AG20443 (cell line): ENCODE results near the gene RPS6KA3.
"Not testable (repeated sequence)": the region's sequence is repeated elsewhere in the genome, so short reads cannot be mapped to it uniquely, and the experiment has no call there.

Experiments
- DNase-seq: peaks from one replicate; pipeline ENCODE4 v3.0.0; 2012; ENCODE audit warnings: low spot score, mixed read lengths

RPS6KA3 gene

DNA sequence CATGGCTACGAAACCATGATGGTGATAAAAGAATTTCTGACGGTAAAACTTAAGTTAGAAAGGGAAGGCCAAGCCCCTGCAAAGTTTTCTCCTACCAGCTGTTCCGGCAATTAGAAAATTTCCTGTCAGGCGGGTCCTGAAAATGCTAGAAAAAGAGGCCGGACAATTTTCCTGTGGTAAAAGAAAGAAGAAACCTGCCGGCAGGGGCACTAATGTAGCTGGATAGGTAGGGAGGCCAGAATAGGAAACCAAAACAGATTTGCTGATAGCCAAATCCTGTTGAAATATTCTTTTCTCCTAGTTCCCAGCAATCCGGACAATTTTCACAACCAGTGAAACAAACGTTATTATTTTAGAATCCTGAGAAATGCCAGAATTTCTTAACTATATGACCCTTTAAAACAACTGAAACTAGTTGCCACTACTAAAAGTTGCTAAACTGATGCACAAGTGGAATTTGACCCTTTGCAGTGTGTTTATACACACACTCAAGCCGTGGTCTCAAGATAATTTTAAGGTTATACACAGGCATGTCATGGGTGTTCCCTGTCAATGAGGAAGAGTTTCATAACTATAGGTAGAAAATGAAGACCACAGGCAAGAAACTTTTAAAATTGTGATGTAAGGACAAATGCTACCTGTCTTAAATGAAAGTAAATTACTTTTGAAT, 47.7 kb downstream of the RPS6KA3 start:
- DNase-seq = peak; percentile 17

DNA sequence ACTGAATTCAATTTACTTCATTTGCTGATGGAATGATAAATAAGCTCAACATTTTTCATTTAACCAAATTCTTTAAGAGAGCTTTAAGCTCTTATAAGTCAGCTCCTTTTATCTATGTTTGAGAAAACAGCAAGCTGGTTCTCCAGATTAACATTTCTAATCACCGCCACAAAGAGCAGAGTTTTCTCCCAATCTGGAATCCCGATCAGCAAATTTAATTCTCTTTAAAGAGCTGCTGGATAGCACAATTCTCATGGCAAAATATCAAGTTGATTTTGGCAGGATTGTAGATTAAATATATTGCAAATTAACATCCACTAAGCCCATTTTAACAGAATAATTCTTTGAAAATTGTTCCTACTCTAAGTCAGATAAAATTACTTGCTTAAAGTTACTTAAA, 48.8 kb downstream of the RPS6KA3 start:
- DNase-seq = no peak

DNA sequence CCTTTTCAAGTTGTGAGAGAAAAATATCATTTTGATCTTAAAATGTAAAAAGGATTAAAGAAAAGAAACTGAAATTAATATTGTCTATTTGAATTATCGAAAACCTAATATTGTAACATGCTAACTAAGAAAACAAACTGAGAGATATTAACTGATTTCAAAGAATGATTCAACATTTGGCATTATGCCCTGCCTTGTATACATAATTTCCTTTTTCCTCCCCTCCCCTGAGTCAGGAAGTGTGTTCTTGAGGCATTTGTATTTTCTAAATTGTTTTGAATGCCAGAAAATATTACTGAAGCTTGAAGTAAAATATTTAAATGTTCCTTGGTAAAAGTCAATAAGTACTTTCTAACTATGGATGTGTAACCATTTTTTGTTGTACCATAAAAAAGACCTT, 49.4 kb downstream of the RPS6KA3 start:
- peak; percentile 11 for DNase-seq

GRCh38 chrX:20215565-20215964, 51.1 kb downstream of the RPS6KA3 start:
- no peak for DNase-seq

- DNase-seq = no peak
These were observed 54.1 kb downstream of the RPS6KA3 start for GRCh38 chrX:20212486-20213089.

- no peak for DNase-seq
These were observed 55.4 kb downstream of the RPS6KA3 start for GRCh38 chrX:20211261-20211786.

- DNase-seq = no peak
These were observed 60.6 kb downstream of the RPS6KA3 start for GRCh38 chrX:20205927-20206708.

DNA sequence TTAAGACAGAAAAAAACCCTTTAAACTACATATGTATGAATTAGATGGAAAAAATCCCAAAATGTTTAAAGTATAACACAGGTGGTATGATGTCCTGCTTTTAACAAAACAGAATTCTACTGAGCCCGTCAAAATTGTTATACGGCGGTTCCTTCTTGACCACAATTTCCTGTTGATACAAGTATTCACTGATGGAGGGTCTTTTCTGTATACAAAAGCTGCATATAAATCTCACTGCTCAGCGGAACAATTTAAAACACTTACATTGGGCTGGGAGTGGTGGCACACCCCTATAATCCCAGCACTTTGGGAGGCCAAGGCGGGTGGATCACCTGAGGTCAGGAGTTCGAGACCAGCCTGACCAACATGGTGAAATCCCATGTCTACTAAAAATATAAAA, 62.4 kb downstream of the RPS6KA3 start:
- DNase-seq = no peak

GRCh38 chrX:20197641-20198210, 69.0 kb downstream of the RPS6KA3 start:
- DNase-seq = peak; percentile 8

DNA sequence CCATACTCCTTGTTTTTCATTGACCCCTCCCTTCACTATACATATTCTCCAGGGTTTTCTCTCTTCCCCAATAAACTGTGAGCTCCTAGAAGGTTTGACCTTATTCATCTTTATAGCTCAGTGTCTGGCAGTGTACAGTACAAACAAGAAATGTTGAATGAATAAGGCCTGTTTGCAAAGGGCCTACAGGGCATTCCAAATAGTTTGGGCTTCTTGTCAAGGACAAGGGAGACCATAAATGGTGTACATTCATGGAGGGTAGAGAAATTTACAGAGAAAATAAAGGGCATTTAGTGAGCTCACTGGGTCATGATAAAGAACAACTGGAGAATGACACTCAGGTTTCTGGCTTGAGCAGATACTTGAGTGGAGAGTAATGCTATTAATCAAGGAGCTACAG, 77.5 kb downstream of the RPS6KA3 start:
- no peak for DNase-seq

GRCh38 chrX:20181598-20182329, 84.9 kb downstream of the RPS6KA3 start:
- no peak for DNase-seq

GRCh38 chrX:20177093-20177492, 89.6 kb downstream of the RPS6KA3 start:
- DNase-seq = no peak

DNA sequence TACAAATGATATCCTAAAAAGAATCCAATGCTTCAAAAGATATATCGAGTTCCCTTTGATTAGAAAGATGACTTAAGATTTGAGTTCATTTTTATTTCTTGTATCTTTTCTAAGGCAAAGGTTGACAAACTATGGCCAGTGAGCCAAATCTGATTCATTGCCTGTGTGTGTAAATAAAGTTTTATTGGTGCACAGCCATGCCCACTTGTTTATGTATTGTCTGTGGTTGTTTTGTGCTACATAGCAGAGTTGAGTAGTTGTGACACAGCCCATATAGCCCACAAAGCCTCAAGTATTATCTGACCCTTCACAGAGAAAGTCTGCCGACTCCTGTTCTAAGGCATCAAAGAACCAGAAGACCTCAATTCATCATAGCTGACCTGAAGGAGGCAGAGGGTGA, 92.9 kb downstream of the RPS6KA3 start:
- no peak for DNase-seq

GRCh38 chrX:20173313-20173712, 93.4 kb downstream of the RPS6KA3 start:
- DNase-seq = no peak

GRCh38 chrX:20171887-20172286, 94.8 kb downstream of the RPS6KA3 start:
- DNase-seq = no peak

DNA sequence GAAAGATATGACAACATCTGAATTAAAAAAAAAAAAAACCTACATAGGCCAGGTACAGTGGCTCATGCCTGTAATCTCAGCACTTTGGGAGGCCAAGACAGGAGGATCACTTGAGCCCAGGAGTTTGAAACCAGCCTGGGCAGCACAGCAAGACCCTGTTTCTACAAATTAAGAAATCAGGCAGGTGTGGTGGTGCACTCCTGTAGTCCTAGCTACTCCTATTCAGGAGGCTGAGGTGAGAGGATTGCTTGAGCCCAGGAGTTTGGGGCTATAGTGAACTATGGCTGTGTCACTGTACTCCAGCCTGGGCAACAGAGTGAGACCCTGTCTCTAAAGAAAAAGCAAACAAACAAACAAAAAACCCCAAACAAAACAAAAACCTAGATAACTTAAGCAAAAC, 104.2 kb downstream of the RPS6KA3 start:
- not testable (repeated sequence) for DNase-seq

DNA sequence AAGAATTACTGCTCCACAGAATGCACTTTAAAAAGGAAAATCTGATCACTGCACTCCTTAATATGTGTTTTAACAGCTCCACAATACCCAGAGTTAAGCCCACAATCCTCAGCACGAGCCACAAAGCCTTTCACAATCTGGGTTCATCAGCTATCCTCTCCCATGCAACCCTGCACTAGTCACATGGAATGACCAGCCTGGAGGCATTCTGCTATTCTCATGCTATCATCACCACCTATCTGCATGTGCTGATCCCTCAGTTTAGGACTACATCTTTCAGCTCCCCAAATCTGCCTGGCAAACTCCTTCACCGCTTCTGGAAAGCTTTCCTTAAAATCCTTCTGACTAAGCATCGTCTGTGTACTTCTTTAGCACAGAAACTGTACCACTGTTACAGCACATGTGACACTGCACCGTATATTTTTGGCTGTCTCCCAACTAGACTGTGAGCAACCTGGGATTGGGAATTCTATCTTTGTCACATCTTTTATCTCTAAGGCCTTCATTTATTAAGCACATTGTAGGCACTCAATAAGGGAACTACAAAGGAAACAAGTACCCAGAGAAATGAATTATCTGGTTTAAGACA, 106.8 kb downstream of the RPS6KA3 start:
- DNase-seq = no peak

- no peak for DNase-seq
These were observed 115.0 kb downstream of the RPS6KA3 start for GRCh38 chrX:20151689-20152088.

- DNase-seq = no peak
These were observed 117.4 kb downstream of the RPS6KA3 start for GRCh38 chrX:20149326-20149725.

GRCh38 chrX:20147561-20147960, 119.1 kb downstream of the RPS6KA3 start:
- no peak for DNase-seq

GRCh38 chrX:20144491-20144890, 122.2 kb downstream of the RPS6KA3 start:
- peak; percentile 20 for DNase-seq

DNA sequence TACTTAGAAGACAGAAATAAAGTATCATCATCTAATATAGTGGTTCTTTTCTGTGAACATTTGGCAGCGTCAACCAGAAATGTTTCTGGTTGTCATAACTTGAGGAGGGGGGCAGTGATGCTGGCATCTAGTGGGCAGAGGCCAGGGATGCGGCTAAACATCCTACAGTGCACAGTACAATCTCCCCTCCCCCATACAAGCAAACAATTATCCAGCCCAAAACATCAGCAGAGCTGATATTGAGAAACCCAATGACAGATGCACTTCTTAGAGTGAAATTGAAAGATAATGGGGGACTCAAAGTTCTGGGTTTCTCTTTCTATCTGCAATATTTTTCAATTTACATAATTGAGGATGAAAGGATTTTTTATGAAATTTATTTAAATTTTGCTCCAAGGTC, 123.1 kb downstream of the RPS6KA3 start:
- DNase-seq = no peak
